NCI-H2029 treated with DMSO at 0.1 percent for 48 hours (cell line): Measurements from ENCODE around the gene GNAS-AS1.
"Not testable (repeated sequence)": the region's sequence is repeated elsewhere in the genome, so short reads cannot be mapped to it uniquely, and the experiment has no call there.

Experiments
- DNase-seq: peaks from one replicate; lab custom pipeline; 2025; lab: John Stamatoyannopoulos, UW

GNAS-AS1 gene

GRCh38 chr20:58835231-58835630, 15.5 kb downstream of the GNAS-AS1 start:
- no peak for DNase-seq

GRCh38 chr20:58833921-58834320, 16.8 kb downstream of the GNAS-AS1 start:
- DNase-seq, result no peak

GRCh38 chr20:58832457-58832856, 18.2 kb downstream of the GNAS-AS1 start:
- DNase-seq, result no peak

GRCh38 chr20:58829531-58829941, 21.2 kb downstream of the GNAS-AS1 start:
- no peak for DNase-seq

DNA sequence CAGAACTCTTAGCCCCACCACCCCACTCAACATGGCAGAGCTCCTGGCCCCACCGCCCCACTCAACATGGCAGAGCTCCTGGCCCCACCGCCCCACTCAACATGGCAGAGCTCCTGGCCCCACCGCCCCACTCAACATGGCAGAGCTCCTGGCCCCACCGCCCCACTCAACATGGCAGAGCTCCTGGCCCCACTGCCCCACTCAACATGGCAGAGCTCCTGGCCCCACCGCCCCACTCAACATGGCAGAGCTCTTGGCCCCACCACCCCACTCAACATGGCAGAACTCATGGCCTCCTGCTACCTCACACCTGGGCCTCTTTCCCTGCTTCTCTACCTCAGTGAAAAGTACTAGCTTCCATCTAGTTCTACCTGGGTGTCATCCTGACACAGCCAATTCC, 21.9 kb downstream of the GNAS-AS1 start:
- DNase-seq, result not testable (repeated sequence)

DNA sequence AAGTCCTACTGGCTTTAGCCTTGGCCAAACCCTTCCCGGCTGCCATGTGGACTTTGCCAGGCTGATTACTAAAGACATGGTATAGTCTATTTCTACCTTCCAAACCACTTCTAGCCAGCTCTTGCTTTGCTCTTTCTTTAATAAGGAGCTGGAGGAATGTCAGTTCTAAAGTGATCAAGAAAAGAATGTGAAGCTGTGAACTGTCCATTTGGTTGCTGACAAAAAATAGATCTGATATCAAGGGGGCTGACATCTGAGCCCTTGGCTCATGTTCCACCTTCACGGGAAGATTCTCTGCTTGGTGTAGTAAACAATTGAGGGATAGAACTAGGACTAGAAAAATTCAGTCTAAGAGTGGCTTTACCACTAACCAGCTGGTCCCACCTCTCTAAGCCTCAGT, 22.6 kb downstream of the GNAS-AS1 start:
- DNase-seq, result no peak

- no peak for DNase-seq
These were observed 24.4 kb downstream of the GNAS-AS1 start for GRCh38 chr20:58826271-58826670.

GRCh38 chr20:58825450-58825849, 25.3 kb downstream of the GNAS-AS1 start:
- DNase-seq, result no peak

GRCh38 chr20:58824843-58825242, 25.9 kb downstream of the GNAS-AS1 start:
- no peak for DNase-seq

GRCh38 chr20:58822748-58823730, 27.7 kb downstream of the GNAS-AS1 start:
- DNase-seq, result no peak

GRCh38 chr20:58822149-58822548, 28.6 kb downstream of the GNAS-AS1 start:
- no peak for DNase-seq

GRCh38 chr20:58820515-58820914, 30.2 kb downstream of the GNAS-AS1 start:
- DNase-seq, result not testable (repeated sequence)

DNA sequence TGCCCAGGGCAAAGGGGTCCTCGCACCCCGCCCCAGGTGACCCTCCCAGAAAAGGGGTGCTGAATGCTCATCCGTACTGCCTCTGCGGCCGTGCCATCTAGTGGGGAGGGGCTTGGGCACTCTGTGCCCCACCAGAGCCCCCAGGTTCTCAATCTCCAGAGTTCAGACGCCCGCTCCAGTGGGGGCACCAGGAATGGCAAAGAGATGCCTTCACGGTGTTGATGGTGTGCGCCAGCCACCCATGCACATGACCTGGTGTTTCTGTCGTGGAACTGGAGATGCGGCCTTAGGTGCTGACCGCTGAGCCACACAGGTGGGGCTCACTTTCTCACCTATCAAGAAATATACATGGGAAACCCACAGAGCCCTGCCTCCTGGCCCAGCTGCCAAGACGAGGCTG, 30.8 kb downstream of the GNAS-AS1 start:
- no peak for DNase-seq

GRCh38 chr20:58818586-58819285, 32.0 kb downstream of the GNAS-AS1 start:
- DNase-seq, result no peak

GRCh38 chr20:58817748-58818147, 33.0 kb downstream of the GNAS-AS1 start:
- DNase-seq, result no peak

DNA sequence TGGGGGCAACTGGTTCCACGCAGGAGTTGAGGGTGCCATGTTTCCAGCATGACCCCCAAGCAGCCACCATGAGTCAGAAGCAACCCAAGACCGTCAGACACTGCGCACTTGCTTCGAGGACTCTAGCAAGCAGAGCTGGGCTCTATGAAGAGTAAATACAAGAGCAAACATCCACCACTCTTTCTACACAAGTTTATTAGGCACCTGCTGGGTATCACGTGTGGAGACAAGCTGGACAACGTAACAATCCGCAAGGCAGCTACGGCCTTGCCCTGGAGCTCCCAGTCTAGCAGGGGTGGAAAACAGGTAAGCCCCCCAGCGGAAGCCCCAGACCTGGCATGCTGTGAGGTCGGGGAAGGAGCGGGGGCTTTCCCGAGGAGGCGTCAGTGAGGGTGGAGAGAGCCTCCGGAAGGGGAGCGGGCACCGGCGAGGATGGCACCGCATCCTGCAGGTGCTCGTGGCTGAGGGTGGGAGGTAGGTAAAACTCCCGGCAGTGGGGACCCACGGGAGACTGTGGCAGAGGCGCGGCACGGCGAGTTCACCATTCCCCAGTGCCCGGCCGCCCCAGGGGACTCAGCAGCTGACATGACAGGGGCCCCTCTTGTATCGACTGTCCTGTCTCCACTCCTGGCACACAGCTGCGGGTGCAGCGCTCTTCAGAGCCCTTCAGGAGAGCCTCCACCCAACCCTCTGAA, 33.6 kb downstream of the GNAS-AS1 start:
- DNase-seq, result no peak

GRCh38 chr20:58816051-58816450, 34.7 kb downstream of the GNAS-AS1 start:
- DNase-seq, result no peak

- no peak for DNase-seq
These were observed 35.3 kb downstream of the GNAS-AS1 start for GRCh38 chr20:58815448-58815847.

DNA sequence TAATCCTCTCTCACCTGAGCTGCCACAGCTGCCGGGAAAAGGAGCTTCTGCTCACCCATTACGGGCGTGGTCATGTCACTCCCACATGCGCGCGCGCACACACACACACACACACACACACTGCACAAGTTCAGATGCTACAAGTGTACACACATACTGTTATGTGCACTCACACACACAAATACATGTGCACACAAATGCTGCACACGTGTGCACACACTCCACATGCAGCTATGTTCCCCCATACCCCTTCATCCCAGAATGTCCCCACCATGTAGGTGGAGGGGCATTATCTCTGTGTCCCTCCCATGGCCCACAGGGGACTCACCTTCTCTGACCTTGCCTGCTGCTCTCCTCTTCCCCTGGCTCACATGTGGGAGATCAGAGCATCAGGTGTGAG, 37.3 kb downstream of the GNAS-AS1 start:
- no peak for DNase-seq

- DNase-seq, result no peak
These were observed 39.4 kb downstream of the GNAS-AS1 start for GRCh38 chr20:58811334-58811733.

DNA sequence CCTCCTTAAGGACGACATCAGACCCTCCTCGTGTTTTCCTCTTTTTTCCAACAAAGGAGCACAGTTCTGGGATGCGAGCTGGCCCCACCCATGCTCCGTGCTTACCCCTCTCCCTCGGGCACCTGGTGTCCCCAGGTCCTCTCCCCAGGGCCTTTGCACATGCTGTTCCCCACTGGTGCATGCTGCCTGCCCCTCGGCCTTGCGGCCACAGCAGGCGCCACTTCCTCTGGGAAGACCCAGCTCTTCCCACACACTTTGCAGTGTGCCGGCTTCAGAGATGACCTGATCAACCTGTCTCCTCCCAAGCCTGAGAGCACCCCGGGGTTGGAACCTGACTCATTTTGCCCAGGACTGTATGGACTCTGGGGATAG, 39.8 kb downstream of the GNAS-AS1 start:
- no peak for DNase-seq

DNA sequence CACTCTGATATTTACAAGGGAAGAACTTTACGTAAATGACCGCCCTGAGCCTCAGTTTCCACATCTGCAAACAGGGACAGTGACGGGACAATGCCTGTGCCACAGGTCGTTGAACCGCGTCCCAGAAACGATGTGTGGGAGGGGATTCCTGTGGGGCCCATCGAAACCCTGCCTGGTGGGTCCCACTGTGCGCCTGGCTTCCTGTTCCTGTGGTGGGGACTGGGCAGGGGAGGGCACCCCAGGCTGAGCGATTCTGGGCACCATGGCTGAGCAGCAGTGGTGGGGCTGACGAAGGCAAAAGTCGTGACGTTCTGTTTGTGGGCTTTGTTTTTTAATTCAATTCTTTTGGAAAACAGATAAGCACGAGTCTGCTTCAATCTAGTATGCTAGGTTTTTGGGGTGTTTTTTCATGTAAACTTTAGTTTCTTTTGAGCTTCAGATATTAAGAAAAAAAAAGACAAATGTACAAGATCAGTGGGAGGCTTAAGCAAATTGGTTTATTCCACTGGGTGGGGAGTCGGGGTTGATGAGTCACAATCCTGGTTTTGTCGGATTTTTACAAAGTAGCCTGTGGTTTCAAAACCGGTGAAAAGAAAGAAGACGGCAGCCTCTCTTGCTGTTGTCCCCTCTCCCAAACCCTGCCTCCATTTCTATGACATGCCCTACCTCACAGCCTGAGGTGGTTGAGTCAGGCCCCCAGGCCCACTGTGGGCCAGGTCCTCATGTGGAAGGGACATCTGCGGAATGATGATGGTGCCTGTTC, 40.4 kb downstream of the GNAS-AS1 start:
- no peak for DNase-seq
